GM18499 (cell line): ENCODE results near the gene PACSIN2.

Source experiments
- ATAC-seq: cut with Tn5 transposase; IDR thresholded peaks from one replicate; pipeline ENCODE4 v1.9.1; 2021; ENCODE audit warnings: moderate number of reproducible peaks; ENCODE audit not compliant: insufficient read depth, unreplicated experiment

PACSIN2 gene

GRCh38 chr22:42848941-42849550 lies 165.9 kb downstream of the PACSIN2 start:
- ATAC-seq = no peak

DNA sequence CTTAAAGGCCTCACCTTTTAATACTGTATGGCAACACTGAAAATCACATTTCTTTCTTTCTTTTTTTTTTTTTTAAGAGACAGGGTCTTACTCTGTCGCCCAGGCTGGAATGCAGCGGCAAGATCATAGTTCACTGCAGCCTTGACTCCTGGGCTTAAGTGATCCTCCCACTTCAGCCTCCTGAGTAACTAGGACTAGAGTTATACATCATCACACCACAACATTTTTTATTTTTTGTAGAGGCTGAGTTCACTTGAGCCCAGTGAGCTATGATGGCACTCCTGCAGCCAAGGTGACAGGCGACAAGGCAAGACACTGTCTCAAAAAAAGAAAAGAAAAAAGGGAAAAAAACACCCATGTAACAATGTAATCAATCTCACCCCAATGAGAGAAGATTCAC lies 167.8 kb downstream of the PACSIN2 start:
- ATAC-seq = no peak

DNA sequence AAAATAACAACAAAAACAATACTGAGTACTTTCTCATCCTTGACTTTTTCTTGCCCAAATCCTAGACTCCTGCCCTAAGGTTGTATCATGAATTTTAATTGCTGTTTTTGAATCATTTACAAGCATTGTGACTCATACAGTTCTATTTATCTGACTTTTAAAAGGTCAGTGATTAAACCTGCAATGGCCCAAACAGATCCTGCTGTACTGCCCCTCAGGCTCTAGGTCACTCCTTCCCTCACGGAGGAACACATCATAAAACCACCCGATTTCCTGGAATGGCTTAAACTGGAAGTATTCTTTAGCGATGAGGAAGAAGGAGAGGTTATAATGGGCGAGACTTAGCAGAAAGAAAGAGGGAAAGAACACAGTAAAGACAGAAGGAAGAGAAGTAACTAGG lies 170.2 kb downstream of the PACSIN2 start:
- no peak for ATAC-seq

- no peak for ATAC-seq
These were observed 172.1 kb downstream of the PACSIN2 start for GRCh38 chr22:42842658-42843370.

- no peak for ATAC-seq
These were observed 173.5 kb downstream of the PACSIN2 start for GRCh38 chr22:42841444-42841843.

DNA sequence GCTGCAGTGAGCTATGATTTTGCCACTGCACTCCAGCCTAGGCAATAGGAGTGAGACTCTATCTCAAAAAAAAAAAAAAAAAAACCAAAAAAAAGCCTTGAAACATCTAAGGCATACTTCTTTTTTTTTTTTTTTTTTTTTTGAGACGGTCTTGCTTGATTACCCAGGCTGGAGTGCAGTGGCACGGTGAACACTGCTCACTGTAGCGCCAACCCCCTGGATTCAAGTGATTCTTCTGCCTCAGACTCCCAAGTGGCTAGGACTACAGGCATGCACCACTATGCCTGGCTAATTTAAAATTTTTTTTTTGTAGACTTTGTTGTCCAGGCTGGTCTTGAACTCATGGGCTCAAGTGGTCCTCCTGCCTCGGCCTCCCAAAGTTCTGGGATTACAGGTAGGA lies 177.4 kb downstream of the PACSIN2 start:
- no peak for ATAC-seq

GRCh38 chr22:42836026-42836425 lies 178.9 kb downstream of the PACSIN2 start:
- ATAC-seq = no peak

DNA sequence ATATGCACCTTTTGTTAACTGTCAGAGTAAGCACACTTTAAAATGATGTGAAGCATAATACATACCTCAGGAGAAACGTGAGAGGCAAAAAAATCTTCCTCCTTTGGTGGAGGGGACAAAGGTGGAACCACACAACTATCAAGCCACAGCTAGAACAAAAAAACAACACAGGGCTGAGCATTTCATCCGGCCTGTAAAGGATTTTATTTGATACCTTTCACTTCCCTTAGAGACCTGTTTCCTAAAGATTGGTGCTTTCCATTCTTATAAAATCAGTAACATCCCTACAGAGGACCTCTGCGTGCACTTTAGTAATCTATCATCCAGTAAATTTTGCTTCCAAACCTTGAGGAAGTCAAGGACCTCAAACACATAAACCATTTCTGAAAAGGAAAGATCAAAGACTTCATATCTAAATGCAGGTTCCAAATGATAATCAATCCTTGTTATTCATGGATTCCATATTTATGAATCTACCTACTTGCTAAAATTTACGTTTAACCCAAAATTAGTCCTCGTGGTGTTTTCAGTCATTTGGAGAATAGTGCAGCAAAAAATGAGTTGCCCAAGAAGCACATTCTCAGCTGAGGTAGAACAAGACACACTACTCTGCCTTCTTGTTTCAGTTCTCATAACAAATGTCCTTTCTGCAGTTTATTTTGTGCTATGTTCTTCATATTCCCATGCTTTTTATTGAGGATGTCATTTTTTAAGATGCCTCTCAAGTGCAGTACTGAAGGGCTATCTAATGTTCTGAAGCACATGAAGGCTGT lies 180.6 kb downstream of the PACSIN2 start:
- ATAC-seq = no peak

DNA sequence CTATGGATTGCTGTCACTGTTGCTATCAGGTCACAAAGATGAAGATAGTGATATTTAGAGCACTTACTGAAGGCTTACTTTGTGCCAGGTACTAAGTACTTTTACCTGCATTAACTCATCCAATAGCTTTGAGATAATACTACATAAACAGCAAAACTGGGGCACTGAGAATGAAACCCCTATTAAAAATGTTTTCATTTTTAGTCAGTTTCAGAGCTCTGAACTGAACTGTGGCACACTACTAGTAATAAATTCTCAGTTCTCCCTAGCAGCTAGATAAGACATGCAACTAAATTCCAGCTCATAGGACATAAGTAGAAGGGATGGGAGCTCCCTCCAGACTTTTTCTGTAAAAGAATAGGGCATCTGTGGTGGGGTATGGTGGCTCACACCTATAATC lies 181.8 kb downstream of the PACSIN2 start:
- no peak for ATAC-seq

DNA sequence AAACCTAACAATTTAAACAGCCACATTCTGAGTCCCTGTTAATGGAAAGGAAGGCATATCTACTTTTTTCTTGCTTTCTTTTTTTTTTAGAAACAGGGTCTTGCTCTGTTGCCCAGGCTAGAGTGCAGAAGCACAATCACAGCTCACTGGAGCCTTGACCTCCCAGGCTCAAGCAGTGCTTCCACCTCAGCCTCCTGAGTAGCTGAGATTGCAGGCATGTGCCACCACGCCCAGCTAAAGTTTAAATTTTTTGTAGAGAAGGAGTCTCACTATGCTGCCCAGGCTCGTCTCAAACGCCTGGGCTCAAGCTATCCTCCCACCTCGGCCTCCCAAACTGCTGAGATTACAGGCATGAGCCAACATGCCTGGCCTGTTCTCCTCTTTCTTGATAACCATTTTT lies 183.2 kb downstream of the PACSIN2 start:
- no peak for ATAC-seq

DNA sequence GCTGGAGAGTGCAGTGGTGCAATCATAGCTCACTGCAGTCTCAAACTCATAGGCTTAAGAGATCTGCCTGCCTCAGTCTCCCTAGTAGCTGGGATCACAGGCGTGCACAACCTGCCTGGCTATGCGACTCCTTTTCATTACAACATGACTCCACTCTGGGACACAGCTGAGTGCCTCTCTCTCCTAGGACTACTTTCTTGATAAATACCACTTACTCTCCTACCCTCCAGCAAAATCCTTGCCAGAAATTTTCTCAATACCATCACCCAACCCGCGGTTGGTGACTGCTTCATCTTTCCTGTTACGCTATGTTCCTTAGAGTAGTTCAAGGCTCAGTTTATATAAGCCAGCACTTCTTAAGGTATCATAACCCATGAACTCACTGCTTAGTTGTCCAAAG lies 184.8 kb downstream of the PACSIN2 start:
- ATAC-seq = no peak

- ATAC-seq = no peak
These were observed 185.6 kb downstream of the PACSIN2 start for GRCh38 chr22:42829302-42829701.

DNA sequence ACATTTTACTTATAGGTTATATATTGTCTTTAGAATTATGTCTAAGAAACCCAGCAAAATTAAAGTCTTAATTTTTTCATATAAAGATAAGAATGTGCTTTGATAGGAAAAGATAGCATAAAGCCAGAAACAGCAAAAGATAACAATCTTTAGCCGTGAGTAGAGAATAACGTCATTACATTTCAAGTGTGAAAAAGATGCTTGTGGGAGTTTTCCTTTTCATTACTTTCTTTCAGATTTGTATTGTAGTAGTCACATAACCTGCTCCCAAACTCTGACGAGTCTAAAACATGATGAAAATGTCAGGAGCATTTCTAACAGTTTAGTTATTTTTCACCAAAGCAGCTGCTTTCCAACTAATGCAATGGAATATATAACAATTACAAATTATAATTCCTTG lies 189.2 kb downstream of the PACSIN2 start:
- ATAC-seq = no peak

GRCh38 chr22:42821386-42821785 lies 193.6 kb downstream of the PACSIN2 start:
- ATAC-seq = no peak

DNA sequence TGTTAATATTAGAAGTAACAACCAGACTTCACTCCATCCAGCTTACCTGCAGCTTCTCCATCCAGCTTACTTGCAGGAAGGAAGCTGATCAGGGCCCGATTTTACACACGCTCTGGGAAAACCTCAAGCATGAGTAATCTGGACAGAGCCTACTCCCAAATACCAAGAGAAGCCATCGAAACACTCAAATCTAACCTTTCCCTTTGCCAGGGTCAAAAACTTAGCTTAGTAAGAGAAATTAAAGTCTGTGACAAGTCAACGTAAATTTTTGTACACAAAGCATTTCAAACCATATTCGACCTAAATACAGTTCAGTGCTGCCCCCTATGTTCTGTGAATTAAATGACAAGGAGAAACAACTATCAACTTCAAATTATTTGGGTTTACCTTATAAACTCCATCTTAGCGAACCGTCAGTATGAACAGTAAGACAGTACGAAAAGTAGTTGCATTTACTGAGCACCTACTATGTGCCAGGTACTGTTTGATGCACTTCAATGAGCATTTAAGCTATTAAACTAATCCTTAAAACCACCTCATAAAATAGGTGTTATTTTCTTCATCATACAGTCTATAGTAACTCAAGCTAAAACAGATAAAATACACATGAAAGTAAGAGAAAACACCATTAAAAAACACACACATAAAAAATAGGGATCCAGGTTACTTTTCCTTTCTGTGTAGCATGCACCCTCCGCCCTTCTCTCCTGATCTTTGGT lies 194.7 kb downstream of the PACSIN2 start:
- ATAC-seq = no peak
